HCT116 (cell line): ENCODE measurements around the gene COL18A1. TPM values are rescaled to one million over a fixed set of nuclear protein-coding genes. Genes with fewer than 3 reads are reported as not detected.

ENCODE experiments used
- ATAC-seq: fragments of 200-7000 bp; cut with Tn5 transposase; 2 replicates; pipeline ENCODE4 v1.9.1; 2020; ENCODE audit warnings: mild to moderate bottlenecking, moderate library complexity
- BruUV-seq: library from RNA; stranded (reverse); fragments of 400-500 nt; replicated peaks from 2 replicates; lab custom pipeline; 2021; lab: Mats Ljungman, UMichigan
- CTCF ChIA-PET: fragments of 300-600 bp; sonication (Branson Sonifier 250); formaldehyde crosslinking; loops from one replicate; lab custom pipeline; 2021; ENCODE audit warnings: antibody characterized with exemption; lab: Charles Lee
- POLR2A ChIA-PET: fragments of 300-600, 350-600 bp; sonication (Branson Sonifier 250); formaldehyde crosslinking; loops from one replicate; lab custom pipeline; 2021; ENCODE audit warnings: antibody characterized with exemption; lab: Charles Lee
- RAD21 ChIA-PET, 2 experiments: fragments of 300-600 bp; sonication (Branson Sonifier 250); formaldehyde crosslinking; loops; one replicate each; lab custom pipeline; 2023; ENCODE audit warnings: low total read pairs in 2 of 2; ENCODE audit not compliant: uncharacterized antibody in 2 of 2, unreplicated experiment in 2 of 2, low non-redundant PET in 1 of 2; lab: Charles Lee
- DNase-seq: peaks from one replicate; pipeline ENCODE4 v3.0.0-alpha.2; 2010; ENCODE audit warnings: low read depth, low spot score
- H2AFZ ChIP-seq: fragments of 200-600 bp; shearing (Covaris generic), sonication (generic); 2 replicates; pipeline ENCODE4 v1.6.1; 2017; ENCODE audit warnings: low read depth, mixed run types, mixed read lengths, antibody characterized with exemption, low read length; ENCODE audit not compliant: poor library complexity, severe bottlenecking
- H3K27ac ChIP-seq: 2 replicates; pipeline ENCODE4 v1.5.1; 2012; ENCODE audit warnings: low read depth, low read length
- H3K27me3 ChIP-seq: fragments of 200-600 bp; sonication (generic); 2 replicates; pipeline ENCODE4 v1.6.1; 2016; ENCODE audit warnings: mixed run types, low read length, mixed read lengths; ENCODE audit not compliant: insufficient read depth
- H3K36me3 ChIP-seq, 2 experiments: fragments of 200-500 bp in 1 of 2; fragments of 200-600 bp in 1 of 2; sonication (Bioruptor generic) in 1 of 2; sonication (generic) in 1 of 2; 2 replicates each; pipeline versions ENCODE4 v1.5.1 to v1.6.1; 2014 to 2016; ENCODE audit warnings: low read length in 2 of 2, inconsistent platforms in 1 of 2, mixed read lengths in 1 of 2, mixed run types in 1 of 2; ENCODE audit not compliant: insufficient read depth in 2 of 2, control insufficient read depth in 1 of 2
- H3K4me1 ChIP-seq, 2 experiments: fragments of 200-600 bp in 1 of 2; sonication (generic) in 1 of 2; 2 replicates each; pipeline versions ENCODE4 v1.5.1 to v1.6.1; 2012 to 2017; ENCODE audit warnings: low read length in 2 of 2, inconsistent platforms in 1 of 2, mild to moderate bottlenecking in 1 of 2, mixed read lengths in 1 of 2, mixed run types in 1 of 2, moderate library complexity in 1 of 2; ENCODE audit not compliant: insufficient read depth in 2 of 2, control insufficient read depth in 1 of 2
- H3K4me2 ChIP-seq: fragments of 200-600 bp; sonication (generic); 2 replicates; pipeline ENCODE4 v1.6.1; 2017; ENCODE audit warnings: mixed run types, low read length, mixed read lengths
- H3K4me3 ChIP-seq, 2 experiments: fragments of 200-600 bp in 1 of 2; sonication (generic) in 1 of 2; replicated peaks in 1 of 2; 2 replicates each; pipeline ENCODE4 v1.5.1; 2011 to 2016; ENCODE audit warnings: low read length in 2 of 2, control low read depth in 1 of 2, low read depth in 1 of 2, mild to moderate bottlenecking in 1 of 2, mixed read lengths in 1 of 2, mixed run types in 1 of 2
- H3K79me2 ChIP-seq: fragments of 200-600 bp; sonication (generic); 2 replicates; pipeline ENCODE4 v1.6.1; 2017; ENCODE audit warnings: mild to moderate bottlenecking, mixed run types, low read length, moderate library complexity, mixed read lengths; ENCODE audit not compliant: insufficient read depth
- H3K9ac ChIP-seq: fragments of 200-600 bp; sonication (generic); 2 replicates; pipeline ENCODE4 v1.6.1; 2016; ENCODE audit warnings: low read length, mixed read lengths
- H3K9me2 ChIP-seq: fragments of 200-600 bp; sonication (generic), shearing (Covaris generic); 2 replicates; pipeline ENCODE4 v1.6.1; 2017; ENCODE audit warnings: mixed run types, mild to moderate bottlenecking, moderate library complexity; ENCODE audit not compliant: insufficient read depth
- H3K9me3 ChIP-seq, 2 experiments: fragments of 200-500 bp in 1 of 2; fragments of 200-600 bp in 1 of 2; sonication (Bioruptor generic) in 1 of 2; sonication (generic) in 1 of 2; 2 replicates each; pipeline ENCODE4 v1.6.1; 2014 to 2017; ENCODE audit warnings: low read length in 2 of 2, mixed read lengths in 2 of 2, inconsistent platforms in 1 of 2, low read depth in 1 of 2, mild to moderate bottlenecking in 1 of 2, mixed run types in 1 of 2, moderate library complexity in 1 of 2; ENCODE audit not compliant: control insufficient read depth in 1 of 2, insufficient read depth in 1 of 2
- H4K20me1 ChIP-seq: fragments of 200-600 bp; sonication (generic), shearing (Covaris generic); 2 replicates; pipeline ENCODE4 v1.6.1; 2017; ENCODE audit warnings: mixed run types, mild to moderate bottlenecking, moderate library complexity; ENCODE audit not compliant: insufficient read depth
- CBX3 ChIP-seq: IDR thresholded peaks from 2 replicates; pipeline ENCODE4 v1.6.1; 2012; ENCODE audit warnings: low read depth
- CEBPB ChIP-seq: IDR thresholded peaks from 2 replicates; pipeline ENCODE4 v1.6.1; 2012; ENCODE audit warnings: low read depth
- EGR1 ChIP-seq: IDR thresholded peaks from 2 replicates; pipeline ENCODE4 v1.6.1; 2012; ENCODE audit warnings: low read depth
- ELF1 ChIP-seq: IDR thresholded peaks from 2 replicates; pipeline ENCODE4 v1.6.1; 2012; ENCODE audit warnings: low read depth, borderline replicate concordance
- EZH2 ChIP-seq: fragments of 200-600 bp; sonication (generic); IDR thresholded peaks from 2 replicates; pipeline ENCODE4 v1.6.1; 2017; ENCODE audit warnings: antibody characterized with exemption, mixed run types
- FOSL1 ChIP-seq: IDR thresholded peaks from 2 replicates; pipeline ENCODE4 v1.6.1; 2012; ENCODE audit warnings: low read depth
- POLR2A ChIP-seq: IDR thresholded peaks from 2 replicates; pipeline ENCODE4 v1.7.0; 2011; ENCODE audit warnings: borderline replicate concordance; ENCODE audit not compliant: insufficient read depth, insufficient read length; ENCODE audit errors: extremely low read depth
- RAD21 ChIP-seq: IDR thresholded peaks from 2 replicates; pipeline ENCODE4 v1.6.1; 2012; ENCODE audit warnings: low read depth, mild to moderate bottlenecking
- SP1 ChIP-seq: IDR thresholded peaks from 2 replicates; pipeline ENCODE4 v1.6.1; 2012; ENCODE audit warnings: low read depth
- SRF ChIP-seq: IDR thresholded peaks from 2 replicates; pipeline ENCODE4 v1.6.1; 2012; ENCODE audit warnings: low read depth
- TCF7L2 ChIP-seq: IDR thresholded peaks from 2 replicates; pipeline ENCODE4 v1.7.0; 2011; ENCODE audit warnings: borderline replicate concordance, inconsistent platforms; ENCODE audit not compliant: insufficient read depth, insufficient read length; ENCODE audit errors: extremely low read depth
- YY1 ChIP-seq: IDR thresholded peaks from 2 replicates; pipeline ENCODE4 v1.6.1; 2011; ENCODE audit warnings: low read length, low read depth, moderate library complexity, mild to moderate bottlenecking; ENCODE audit not compliant: insufficient replicate concordance; ENCODE audit errors: extremely low read depth
- ZBTB33 ChIP-seq: IDR thresholded peaks from 2 replicates; pipeline ENCODE4 v1.6.1; 2011; ENCODE audit warnings: mild to moderate bottlenecking, low read length, moderate library complexity; ENCODE audit not compliant: insufficient replicate concordance; ENCODE audit errors: extremely low read depth
- ZFX ChIP-seq: fragments of 450-650 bp; IDR thresholded peaks from 2 replicates; pipeline ENCODE4 v1.6.1; 2017
- ZNF274 ChIP-seq: fragments of 200-500 bp; sonication (Bioruptor generic); IDR thresholded peaks from 2 replicates; pipeline ENCODE4 v1.6.1; 2014; ENCODE audit warnings: mild to moderate bottlenecking, low read depth, low read length, inconsistent platforms
- intact Hi-C: fragments of 100-400 bp; cut with micrococcal nuclease; formaldehyde crosslinking; loops from 2 replicates; pipeline ENCODE4 v1.10.0; 2022
- total RNA-seq: library from RNA; stranded (reverse); gene quantifications from one replicate; pipeline ENCODE4 v1.2.1, GENCODE V29; 2021; ENCODE audit not compliant: unreplicated experiment
- TF ChIP-seq, protein P1 (sequence below): IDR thresholded peaks from 2 replicates; pipeline ENCODE4 v1.6.1; 2012
- TF ChIP-seq, protein P2 (sequence below): IDR thresholded peaks from 2 replicates; pipeline ENCODE4 v1.6.1; 2012; ENCODE audit warnings: low read depth

COL18A1 gene
- total RNA-seq, 1 experiment from 2014 or later, result 59.5 TPM

- Histone ChIP-seq H3K4me3 (no peak overlapping the region), H3K27me3 (no peaks in the 10 kb centered on the region), H3K27ac (no peak overlapping the region; the same call in 1 of the 2 replicates), H4K20me1 (no peaks in the 10 kb centered on the region), H3K36me3 (peaks cover 0 to 23% of the 10 kb centered on the region in 2 experiments; a peak in 1 of 4 replicates), H3K4me2 (no peak overlapping the region), H2AFZ (no peak overlapping the region), H3K79me2 (no peaks in the 10 kb centered on the region), H3K9ac (no peak overlapping the region), H3K4me1 (no peaks in the 10 kb centered on the region), H3K9me3 (no peaks in the 10 kb centered on the region), H3K9me2 (no peaks in the 10 kb centered on the region)
- intact Hi-C loops, result loop anchor here (10.0 kb wide), 1 partner anchor 346 kb away; no protein-coding TSS in a partner anchor
- no TSS peak for BruUV-seq
- ChIA-PET CTCF (no interaction called here), RAD21 (no interaction called here), POLR2A (no interaction called here)
- no peak for ATAC-seq
- no peak for DNase-seq
- TF ChIP-seq SP1 (no peak), ZBTB33 (no peak), CEBPB (no peak), CBX3 (no peak), TCF7L2 (no peak), RAD21 (no peak), ELF1 (no peak), POLR2A (no peak), EGR1 (no peak), FOSL1 (no peak), EZH2 (no peak), SRF (no peak), YY1 (no peak), ZNF274 (no peak), ZFX (no peak)
- TF ChIP-seq, protein P1, sequence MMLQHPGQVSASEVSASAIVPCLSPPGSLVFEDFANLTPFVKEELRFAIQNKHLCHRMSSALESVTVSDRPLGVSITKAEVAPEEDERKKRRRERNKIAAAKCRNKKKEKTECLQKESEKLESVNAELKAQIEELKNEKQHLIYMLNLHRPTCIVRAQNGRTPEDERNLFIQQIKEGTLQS, result no peak
- TF ChIP-seq, protein P2, sequence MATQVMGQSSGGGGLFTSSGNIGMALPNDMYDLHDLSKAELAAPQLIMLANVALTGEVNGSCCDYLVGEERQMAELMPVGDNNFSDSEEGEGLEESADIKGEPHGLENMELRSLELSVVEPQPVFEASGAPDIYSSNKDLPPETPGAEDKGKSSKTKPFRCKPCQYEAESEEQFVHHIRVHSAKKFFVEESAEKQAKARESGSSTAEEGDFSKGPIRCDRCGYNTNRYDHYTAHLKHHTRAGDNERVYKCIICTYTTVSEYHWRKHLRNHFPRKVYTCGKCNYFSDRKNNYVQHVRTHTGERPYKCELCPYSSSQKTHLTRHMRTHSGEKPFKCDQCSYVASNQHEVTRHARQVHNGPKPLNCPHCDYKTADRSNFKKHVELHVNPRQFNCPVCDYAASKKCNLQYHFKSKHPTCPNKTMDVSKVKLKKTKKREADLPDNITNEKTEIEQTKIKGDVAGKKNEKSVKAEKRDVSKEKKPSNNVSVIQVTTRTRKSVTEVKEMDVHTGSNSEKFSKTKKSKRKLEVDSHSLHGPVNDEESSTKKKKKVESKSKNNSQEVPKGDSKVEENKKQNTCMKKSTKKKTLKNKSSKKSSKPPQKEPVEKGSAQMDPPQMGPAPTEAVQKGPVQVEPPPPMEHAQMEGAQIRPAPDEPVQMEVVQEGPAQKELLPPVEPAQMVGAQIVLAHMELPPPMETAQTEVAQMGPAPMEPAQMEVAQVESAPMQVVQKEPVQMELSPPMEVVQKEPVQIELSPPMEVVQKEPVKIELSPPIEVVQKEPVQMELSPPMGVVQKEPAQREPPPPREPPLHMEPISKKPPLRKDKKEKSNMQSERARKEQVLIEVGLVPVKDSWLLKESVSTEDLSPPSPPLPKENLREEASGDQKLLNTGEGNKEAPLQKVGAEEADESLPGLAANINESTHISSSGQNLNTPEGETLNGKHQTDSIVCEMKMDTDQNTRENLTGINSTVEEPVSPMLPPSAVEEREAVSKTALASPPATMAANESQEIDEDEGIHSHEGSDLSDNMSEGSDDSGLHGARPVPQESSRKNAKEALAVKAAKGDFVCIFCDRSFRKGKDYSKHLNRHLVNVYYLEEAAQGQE, result no peak
These were observed 74.1 kb downstream of the COL18A1 start for GRCh38 chr21:45478816-45479669.
